GM18867 (cell line): ENCODE results near the gene ZNF226.
"Not testable (repeated sequence)": the region's sequence is repeated elsewhere in the genome, so short reads cannot be mapped to it uniquely, and the experiment has no call there.

Experiments used
- ATAC-seq: cut with Tn5 transposase; IDR thresholded peaks from one replicate; pipeline ENCODE4 v1.9.1; 2021; ENCODE audit warnings: mild to moderate bottlenecking, moderate library complexity; ENCODE audit not compliant: unreplicated experiment

Gene ZNF226

DNA sequence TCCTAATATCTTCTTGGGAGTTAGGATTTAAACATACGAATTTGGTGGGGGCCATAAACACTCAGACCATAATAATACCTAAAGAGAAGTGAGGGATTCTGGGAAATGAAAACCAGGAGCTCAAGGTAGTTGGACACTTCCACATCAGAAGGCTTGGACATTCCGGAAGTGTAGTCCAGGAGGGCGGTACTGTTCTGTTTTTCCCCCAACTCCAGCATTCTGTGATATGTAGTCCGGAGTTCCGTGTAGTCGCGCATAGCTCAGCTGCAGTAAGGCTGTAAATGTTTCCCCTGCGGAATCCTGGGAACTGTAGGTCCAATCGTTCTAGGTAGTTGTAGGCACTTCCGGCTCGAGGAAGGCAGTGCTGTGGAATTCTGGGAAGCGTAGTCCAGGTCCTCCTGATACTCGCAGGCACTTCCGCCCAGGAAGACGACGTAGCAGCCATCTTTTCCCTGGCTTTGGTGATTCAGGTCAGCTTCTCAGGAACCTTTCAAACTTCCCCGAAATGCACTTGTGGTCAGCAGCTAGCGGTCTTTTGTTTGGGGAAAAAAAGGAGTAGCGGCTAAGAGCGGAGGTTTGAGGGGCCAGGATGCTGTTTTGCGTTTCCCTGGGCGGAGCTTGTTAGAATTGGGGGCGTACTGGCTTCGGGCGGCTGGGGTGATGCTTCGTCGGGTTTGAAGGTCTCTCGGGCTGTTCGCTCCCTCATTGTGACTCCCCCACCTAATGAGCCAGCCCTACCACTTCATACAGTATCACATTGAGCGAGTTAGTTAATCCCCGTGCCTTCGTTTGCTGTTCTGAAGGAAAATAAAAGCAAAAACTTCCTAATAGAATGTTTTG is at the start of gene ZNF226:
TSS of gene ZNF226 (plus strand) at position 428 of the 840 bp plus-strand sequence. CDS start 4,981 bp downstream, outside the sequence.
- peak; percentile 89 for ATAC-seq

DNA sequence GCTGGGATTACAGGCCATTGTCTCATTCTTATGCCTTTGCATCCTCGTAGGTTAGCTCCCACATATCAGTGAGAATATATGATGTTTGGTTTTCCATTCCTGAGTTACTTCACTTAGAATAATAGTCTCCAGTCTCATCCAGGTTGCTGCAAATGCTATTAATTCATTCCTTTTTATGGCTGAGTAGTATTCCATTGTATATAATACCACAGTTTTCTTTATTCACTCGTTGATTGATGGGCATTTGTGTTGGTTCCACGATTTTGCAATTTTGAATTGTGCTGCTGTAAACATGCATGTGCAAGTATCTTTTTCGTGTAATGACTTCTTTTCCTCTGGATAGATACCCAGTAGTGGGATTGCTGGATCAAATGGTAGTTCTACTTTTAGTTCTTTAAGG is 43.7 kb upstream of the ZNF226 start:
- ATAC-seq: not testable (repeated sequence)

DNA sequence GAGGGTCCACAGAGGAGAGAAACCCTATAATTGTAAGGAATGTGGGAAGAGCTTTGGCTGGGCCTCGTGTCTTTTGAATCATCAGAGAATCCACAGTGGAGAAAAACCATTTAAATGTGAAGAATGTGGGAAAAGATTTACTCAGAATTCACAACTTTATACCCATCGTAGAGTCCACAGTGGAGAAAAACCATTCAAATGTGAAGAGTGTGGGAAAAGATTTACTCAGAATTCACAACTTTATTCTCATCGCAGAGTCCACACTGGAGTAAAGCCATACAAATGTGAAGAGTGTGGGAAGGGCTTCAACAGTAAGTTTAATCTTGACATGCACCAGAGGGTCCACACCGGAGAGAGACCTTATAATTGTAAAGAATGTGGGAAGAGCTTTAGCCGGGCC is 32.9 kb upstream of the ZNF226 start:
- ATAC-seq: no peak

DNA sequence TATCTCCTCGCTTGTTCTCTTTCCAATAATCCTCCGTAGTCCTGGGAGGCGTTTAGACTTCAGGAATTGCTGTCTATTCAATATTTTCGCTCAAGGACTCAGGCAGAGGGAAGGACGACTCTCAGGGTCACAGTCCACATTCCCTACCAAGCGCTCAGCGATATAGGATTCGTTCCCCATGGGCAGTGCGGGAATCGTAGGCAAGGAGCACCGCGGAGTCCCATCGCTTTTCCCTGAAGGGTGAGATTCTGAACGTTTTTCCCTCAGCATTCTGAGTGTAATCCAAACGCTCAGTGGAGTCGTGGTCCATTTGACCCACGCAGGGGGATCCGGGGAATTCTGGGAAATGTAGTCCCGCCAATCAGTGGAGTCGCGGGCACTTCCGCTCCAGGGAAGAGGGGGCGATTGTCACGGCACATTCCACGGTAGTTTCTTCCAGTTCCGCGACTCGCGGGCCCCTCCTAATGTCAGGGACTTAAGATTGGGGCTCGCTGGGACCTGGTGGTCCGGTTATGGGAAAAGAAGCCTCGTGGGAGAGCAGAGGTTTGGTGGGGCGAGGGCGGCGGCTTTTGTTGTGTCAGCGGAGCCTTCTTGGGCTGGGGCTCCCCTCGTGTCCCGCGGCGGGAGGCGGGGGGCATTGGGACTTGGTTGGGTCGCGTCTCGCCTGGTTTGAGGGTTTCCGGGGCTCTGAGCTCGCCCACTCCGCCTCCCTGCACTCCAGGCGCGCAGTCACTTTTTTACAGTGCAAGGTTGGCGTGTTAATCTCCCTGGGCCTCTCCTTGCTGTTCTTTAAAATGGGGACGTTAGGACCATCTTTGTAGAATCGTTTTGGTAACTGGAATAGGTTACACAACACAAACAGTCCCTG is 23.5 kb upstream of the ZNF226 start, which contains the start of gene ZNF234:
TSS of gene ZNF234 (plus strand) at position 364 of the 868 bp plus-strand sequence. CDS start 3,079 bp downstream, outside the sequence.
- peak; percentile 77 for ATAC-seq

DNA sequence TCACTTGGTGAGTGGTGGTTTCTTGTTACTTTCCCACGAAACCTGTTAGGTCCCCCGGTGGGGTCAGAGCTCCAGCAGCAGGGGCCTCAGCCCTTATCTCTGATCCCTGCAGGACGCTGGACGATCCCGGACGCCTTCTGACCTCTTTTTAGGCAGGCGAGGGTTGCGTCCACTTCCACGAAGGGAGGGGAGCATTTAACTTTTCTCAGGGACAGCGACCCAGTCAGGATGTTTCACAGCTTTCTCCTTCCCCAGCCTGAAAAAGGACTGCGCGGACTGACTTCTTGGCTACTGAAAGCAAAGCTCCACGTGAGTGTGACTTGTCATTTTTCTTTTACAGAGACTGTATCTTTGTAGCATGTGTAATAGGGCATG is 22.9 kb upstream of the ZNF226 start:
- ATAC-seq: no peak

DNA sequence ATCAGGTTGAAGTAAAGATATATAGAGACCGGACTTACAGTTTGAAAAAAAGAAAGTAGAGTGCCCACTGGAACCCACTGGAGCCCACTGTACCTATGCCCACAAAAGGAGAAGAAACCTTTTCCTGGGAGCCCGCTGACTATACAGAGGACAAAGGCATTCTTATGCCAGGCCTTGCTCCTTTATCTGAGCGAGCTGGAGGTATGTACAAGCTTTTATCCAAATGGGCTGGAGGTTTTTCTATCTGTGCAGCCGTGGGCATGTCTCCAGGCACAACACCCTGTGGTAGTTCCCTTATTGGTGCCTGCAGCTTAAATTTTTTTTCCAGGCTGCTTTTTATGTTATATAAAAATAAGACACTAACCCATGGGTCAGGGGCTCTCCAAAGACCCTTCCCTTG is 15.1 kb upstream of the ZNF226 start:
- ATAC-seq: no peak

DNA sequence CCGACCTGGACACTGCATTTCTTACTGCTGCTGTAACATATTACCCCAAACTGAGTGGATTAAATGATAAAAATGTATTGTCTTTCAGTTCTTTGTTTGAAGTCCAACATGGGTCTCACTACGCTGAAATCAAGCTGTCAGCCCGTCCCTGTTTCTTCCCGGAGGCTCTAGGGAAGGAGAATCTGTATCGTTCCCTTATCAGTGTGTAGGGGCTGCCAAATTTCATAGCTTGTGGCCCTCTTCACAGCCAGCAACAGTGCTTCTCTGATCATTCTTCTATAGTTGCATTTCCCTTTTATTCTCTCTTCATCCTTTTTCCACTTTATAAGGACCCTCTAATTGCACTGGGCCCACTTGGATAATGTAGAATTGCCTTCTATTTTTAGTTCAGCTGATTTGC is 13.4 kb upstream of the ZNF226 start:
- no peak for ATAC-seq

DNA sequence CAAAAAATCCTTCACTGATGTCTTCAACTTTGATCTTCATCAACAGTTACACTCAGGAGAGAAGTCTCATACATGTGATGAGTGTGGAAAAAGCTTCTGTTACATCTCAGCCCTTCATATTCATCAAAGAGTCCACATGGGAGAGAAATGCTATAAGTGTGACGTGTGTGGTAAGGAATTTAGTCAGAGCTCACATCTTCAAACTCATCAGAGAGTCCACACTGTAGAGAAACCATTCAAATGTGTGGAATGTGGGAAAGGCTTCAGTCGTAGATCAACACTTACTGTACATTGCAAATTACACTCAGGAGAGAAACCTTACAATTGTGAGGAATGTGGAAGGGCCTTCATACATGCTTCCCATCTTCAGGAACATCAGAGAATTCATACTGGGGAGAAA is 8.4 kb upstream of the ZNF226 start:
- no peak for ATAC-seq

DNA sequence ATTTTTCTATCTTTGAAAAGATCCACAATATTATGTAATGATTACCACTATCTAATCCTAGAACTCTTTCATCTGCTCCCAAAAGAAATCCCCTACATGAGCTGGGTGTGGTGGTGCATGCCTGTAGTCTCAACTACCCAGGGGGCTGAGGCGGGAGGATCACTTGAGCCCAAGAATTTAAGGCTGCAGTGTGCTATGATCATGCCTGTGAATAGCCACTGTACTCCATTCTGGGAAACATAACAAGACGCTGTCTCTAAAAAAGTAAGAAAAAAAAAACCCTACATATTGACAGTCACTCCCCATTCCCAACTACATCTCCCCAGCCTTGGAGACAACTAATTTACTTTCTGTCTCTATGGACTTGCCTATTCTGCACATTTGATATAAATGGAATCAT is 1.1 kb upstream of the ZNF226 start:
- ATAC-seq: no peak

DNA sequence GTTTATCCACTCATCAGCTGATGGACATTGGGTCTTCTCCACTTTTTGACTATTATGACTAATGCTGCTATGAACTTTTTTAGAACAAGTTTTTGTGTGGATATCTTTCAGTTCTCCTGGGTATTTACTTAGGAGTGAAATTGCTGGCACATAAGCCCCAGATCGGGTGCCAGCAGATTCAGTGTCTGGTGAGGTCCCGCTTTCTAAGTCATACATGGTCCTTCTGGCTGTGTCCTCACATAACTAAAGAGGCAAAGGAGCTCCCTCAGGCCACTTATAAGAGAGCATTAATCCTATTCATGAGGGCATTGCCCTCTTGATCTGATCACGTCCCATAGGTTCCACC is 600 bp upstream of the ZNF226 start:
- ATAC-seq: no peak

DNA sequence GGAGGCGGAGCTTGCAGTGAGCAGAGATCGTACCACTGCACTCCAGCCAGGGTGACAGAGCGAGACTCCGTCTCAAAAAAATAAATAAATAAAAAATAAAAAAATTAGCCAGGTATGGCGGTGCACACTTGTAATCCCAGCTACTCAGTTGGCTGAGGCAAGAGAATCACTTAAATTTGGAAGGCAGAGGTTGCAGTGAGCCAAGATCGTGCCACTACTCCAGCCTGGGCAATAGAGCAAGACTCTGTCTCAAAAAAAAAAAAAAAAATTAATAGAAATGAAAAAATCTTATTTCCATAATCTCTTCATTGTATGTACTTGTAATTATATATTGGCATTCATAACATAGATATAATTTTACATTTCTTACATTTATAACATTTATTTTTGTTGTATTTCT is 5.8 kb downstream of the ZNF226 start:
- ATAC-seq: not testable (repeated sequence)

DNA sequence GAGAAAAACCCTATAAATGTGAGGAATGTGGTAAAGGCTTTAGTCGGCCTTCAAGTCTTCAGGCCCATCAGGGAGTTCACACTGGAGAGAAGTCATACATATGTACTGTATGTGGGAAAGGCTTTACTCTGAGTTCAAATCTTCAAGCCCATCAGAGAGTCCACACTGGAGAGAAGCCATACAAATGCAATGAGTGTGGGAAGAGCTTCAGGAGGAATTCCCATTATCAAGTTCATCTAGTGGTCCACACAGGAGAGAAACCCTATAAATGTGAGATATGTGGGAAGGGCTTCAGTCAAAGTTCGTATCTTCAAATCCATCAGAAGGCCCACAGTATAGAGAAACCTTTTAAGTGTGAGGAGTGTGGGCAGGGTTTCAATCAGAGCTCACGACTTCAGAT is 11.7 kb downstream of the ZNF226 start:
- no peak for ATAC-seq

DNA sequence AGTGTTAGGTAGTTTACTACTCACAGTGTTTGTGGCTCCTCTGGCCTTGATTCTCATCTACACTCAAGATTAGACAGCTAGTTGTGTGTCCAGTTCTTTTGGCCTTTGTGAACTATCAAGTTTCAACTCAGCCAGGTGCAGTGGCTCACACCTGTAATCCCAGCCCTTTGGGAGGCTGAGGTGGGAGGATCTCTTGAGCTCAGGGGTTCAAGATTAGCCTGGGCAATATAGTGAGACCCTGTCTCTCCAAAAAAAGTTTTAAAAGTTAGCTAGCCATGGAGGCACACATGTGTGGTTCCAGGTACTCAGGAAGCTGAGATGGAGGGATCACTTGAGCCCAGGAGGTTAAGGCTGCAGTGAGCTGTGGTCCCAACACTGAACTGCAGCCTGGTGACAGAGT is 16.1 kb downstream of the ZNF226 start:
- ATAC-seq: no peak

DNA sequence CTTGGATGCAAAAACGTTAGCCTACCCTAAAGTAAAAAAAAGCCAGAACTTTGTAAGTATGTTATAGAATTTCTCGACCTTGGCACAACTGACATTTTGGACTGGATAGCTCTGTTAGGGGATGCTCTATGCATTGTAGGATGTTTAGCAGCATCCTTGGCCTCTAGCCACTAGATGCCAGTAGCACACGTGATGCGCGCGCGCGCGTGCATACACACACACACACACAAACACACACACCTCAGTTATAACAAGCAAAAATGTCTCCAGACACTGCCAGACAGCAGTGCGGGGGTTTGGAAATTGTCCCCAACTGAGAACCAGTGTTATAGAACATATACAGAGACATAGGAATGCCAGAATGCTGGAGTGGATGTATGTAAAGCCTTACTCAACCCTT is 17.2 kb downstream of the ZNF226 start:
- no peak for ATAC-seq

DNA sequence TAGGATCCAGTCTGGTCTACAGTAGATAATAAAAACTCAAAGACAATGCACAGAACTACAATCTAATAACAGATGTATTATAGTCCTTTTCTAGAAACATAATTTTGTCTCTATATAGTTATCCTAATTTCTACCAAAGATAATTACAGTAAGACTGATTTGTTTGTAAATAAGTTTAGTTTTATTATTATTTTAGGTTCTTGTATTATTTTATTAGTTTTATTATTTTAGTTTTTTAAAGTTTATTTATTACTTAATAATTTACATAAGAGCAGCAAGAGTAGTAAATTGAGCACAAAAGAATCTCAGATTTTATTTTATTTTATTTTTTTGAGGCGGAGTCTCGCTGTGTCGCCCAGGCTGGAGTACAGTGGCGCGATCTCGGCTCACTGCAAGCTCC is 25.1 kb downstream of the ZNF226 start:
- no peak for ATAC-seq

DNA sequence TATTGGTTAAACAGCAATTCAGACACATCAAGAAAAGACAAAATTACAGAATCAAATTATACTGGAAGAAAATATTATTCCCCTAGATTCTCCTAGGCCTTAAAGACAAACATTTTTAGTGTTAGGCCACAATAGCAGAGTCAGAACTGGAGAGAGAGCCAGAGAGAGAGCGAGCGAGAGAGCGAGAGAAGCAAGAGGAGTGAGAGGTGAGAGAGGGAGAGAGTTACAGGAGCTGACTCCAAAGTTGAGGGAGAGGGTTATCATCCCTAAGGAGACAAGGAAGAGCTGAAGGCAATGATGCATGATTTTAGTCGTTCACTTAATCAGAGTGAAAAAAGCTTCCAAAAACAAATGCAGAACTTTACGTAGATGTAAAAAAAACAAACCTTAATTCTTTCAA is 27.2 kb downstream of the ZNF226 start:
- ATAC-seq: no peak

DNA sequence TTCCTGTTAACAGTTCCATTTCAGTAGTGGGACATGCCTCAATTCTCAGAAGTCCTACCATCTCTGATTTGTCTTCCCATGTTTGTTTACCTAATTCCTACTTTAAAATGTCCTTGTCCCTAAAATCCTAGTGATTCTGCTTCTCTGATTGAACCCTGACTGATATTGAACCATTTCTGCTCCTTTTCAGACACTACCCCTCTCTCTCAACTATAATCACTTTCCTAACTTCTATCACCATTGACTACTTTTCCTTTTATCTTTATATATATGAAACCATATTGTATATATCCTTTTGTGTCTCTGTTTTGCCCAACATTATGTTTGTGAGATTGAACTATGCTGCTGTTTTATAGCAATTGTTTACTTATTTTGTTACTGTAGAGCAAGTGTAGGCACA is 31.9 kb downstream of the ZNF226 start:
- no peak for ATAC-seq

DNA sequence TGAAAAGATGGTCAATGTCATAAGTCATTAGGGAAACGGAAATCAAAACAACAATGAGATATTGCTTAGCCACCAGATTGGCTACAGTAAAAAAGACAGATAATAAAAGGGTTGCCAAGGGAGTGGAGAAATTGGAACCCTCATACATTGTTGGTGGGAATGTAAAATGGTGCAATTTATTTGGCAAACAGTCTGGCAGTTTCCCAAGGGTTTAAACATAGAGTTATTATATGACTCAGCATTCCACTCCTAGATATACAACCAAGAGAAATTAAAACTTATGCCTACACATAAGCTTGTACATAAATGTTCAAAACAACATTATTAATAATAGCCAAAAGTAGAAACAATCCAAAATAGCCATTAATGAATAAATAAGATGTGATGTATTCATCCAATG is 37.6 kb downstream of the ZNF226 start:
- ATAC-seq: no peak

DNA sequence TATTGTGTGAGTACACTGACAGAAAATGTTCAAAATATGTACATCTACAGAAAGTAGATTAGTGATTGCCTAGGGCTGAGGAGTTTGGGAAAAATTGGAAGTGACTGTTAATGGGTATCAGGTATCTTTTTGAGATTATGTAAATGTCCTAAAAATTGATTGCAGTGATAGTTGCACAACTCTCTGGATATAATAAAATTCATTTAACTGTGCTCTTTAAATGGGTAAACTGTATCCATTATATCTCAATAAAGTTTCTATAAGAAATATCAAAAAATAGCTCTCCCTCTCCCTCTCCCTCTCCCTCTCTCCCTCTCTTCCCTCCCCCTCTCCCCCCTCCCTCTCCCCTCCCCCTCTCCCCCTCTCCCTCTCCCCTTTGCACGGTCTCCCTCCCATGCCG is 38.1 kb downstream of the ZNF226 start:
- ATAC-seq: no peak

DNA sequence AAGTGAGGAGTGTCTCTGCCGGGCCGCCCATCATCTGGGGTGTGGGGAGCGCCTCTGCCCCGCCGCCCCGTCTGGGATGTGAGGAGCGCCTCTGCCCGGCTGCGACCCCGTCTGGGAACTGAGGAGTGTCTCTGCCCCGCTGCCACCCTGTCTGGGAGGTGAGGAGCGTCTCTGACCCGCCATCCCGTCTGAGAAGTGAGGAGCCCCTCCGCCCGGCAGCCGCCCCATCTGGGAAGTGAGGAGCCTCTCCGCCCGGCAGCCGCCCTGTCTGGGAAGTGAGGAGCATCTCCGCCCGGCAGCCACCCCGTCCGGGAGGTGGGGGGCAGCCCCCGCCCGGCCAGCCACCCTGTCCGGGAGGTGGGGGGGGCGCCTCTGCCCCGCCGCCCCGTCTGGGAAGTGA is 39.0 kb downstream of the ZNF226 start:
- ATAC-seq: not testable (repeated sequence)

DNA sequence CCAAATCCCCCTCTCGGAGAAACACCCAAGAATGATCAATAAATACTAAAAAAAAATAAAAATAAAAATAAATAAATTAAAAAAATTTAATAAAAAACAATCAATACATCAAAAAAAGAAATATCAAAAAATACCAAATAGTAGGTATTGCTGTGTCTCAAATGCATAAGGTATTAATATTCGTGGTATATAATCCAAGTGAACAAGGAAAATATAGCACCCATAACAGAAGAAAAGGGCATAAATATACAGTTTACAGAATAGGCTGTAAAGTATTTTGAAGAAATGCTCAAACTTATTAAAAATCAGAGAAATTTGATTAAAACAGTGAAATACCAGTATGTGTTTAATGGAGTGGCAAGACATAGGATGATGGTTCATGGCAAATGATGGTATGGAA is 39.9 kb downstream of the ZNF226 start:
- no peak for ATAC-seq
